SK-N-SH treated with all-trans-retinoic acid at 6 μM for 48 hours (cell line): ENCODE data around the gene RNF166.

Experiments
- ARNTL ChIP-seq: fragments of 450-650 bp; formaldehyde crosslinking; IDR thresholded peaks from 2 replicates; pipeline ENCODE4 v1.5.0; 2020; ENCODE audit warnings: low read depth, mild to moderate bottlenecking, moderate library complexity, borderline replicate concordance
- CSDC2 ChIP-seq: fragments of 250-450 bp; sonication (Bioruptor Pico); IDR thresholded peaks from 2 replicates; pipeline ENCODE4 v1.5.0; 2020; ENCODE audit warnings: mild to moderate bottlenecking, moderate library complexity
- GLIS3 ChIP-seq: fragments of 250-450 bp; sonication (Bioruptor Pico); IDR thresholded peaks from 2 replicates; pipeline ENCODE4 v1.5.0; 2020; ENCODE audit warnings: mild to moderate bottlenecking, moderate library complexity
- OSR1 ChIP-seq: fragments of 250-450 bp; sonication (Bioruptor Pico); IDR thresholded peaks from 2 replicates; pipeline ENCODE4 v1.8.0; 2022; ENCODE audit warnings: moderate library complexity, mild to moderate bottlenecking, inconsistent platforms
- PPARA ChIP-seq: fragments of 250-450 bp; sonication (Bioruptor Pico); IDR thresholded peaks from 2 replicates; pipeline ENCODE4 v1.5.0; 2020; ENCODE audit warnings: mild to moderate bottlenecking, borderline replicate concordance
- RARB ChIP-seq: fragments of 250-450 bp; sonication (Bioruptor Pico); IDR thresholded peaks from 2 replicates; pipeline ENCODE4 v1.8.0; 2021; ENCODE audit warnings: mild to moderate bottlenecking, moderate library complexity
- SNAI2 ChIP-seq: fragments of 250-450 bp; sonication (Bioruptor Pico); IDR thresholded peaks from 2 replicates; pipeline ENCODE4 v1.5.0; 2020; ENCODE audit warnings: mild to moderate bottlenecking, moderate library complexity
- ZFP3 ChIP-seq: fragments of 250-450 bp; sonication (Bioruptor Pico); IDR thresholded peaks from 2 replicates; pipeline ENCODE4 v1.5.0; 2020; ENCODE audit warnings: mild to moderate bottlenecking, moderate library complexity
- ZFP30 ChIP-seq: fragments of 450-650 bp; formaldehyde crosslinking; IDR thresholded peaks from 2 replicates; pipeline ENCODE4 v1.5.0; 2022; ENCODE audit warnings: mild to moderate bottlenecking, moderate library complexity
- TF ChIP-seq, protein P1 (sequence below): fragments of 250-450 bp; sonication (Bioruptor Pico); IDR thresholded peaks from 2 replicates; pipeline ENCODE4 v1.8.0; 2020; ENCODE audit warnings: mild to moderate bottlenecking, moderate library complexity, borderline replicate concordance

DNA sequence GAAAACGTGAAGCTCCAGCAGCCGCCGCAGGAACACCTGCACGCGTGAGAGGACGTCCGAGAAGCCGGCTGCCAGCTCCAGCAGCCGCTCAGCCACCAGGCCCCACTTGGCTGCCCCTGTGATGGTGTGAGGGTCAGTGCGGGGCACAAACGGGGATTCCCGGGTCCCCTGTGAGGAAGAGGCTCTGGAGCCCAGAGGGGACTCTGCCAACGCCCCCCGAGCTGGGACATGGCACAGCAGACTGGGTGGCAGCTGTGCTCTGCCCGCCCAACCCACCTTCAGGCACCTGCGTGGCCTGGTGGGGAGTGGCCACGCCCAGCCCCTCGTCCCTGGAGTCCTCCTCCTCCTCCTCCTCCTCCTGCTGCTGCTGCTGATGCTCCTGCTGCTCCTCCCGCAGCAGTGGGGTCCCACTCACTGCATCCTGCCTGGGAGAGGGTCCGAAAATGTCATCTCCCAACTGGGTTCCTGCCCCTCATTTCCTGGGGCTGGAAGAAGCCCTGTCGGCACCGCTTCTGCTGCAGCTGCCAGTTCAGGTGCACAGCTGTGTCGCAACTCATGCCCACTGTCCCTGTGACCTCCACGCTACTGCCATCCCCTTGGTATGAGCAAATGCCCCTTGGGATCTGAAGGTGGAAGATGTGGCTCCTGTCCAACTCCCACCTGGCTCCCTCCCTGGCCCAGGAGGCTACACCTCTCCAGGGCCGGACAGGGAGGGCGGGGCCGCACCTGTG lies 27.6 kb upstream of the RNF166 start:
- no peak for TF ChIP-seq ZFP3
- no peak for TF ChIP-seq ARNTL (CRISPR knock-in tag)
- no peak for TF ChIP-seq OSR1 (CRISPR knock-in tag)
- TF ChIP-seq GLIS3 (CRISPR knock-in tag): no peak
- TF ChIP-seq CSDC2: no peak
- TF ChIP-seq, protein P1, sequence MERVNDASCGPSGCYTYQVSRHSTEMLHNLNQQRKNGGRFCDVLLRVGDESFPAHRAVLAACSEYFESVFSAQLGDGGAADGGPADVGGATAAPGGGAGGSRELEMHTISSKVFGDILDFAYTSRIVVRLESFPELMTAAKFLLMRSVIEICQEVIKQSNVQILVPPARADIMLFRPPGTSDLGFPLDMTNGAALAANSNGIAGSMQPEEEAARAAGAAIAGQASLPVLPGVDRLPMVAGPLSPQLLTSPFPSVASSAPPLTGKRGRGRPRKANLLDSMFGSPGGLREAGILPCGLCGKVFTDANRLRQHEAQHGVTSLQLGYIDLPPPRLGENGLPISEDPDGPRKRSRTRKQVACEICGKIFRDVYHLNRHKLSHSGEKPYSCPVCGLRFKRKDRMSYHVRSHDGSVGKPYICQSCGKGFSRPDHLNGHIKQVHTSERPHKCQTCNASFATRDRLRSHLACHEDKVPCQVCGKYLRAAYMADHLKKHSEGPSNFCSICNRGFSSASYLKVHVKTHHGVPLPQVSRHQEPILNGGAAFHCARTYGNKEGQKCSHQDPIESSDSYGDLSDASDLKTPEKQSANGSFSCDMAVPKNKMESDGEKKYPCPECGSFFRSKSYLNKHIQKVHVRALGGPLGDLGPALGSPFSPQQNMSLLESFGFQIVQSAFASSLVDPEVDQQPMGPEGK (CRISPR knock-in tag): no peak
- TF ChIP-seq ZFP30 (CRISPR knock-in tag): no peak
- no peak for TF ChIP-seq SNAI2 (CRISPR knock-in tag)
- TF ChIP-seq RARB (CRISPR knock-in tag): no peak
- no peak for TF ChIP-seq PPARA (CRISPR knock-in tag)
